GM12878 (cell line): ENCODE results near the gene ATP2C1. TPM values are rescaled to one million over a fixed set of nuclear protein-coding genes. Genes with fewer than 3 reads are reported as not detected.

ENCODE experiments used
- CBFB ChIP-seq: IDR thresholded peaks from 2 replicates; pipeline ENCODE4 v1.6.1; 2016; ENCODE audit warnings: antibody characterized with exemption, low read depth
- CEBPB ChIP-seq, 2 experiments: fragments of 150-350 bp in 1 of 2; IDR thresholded peaks; 2 replicates each; pipeline ENCODE4 v1.6.1; 2012 to 2014; ENCODE audit warnings: low read depth in 2 of 2, low read length in 2 of 2, borderline replicate concordance in 1 of 2, inconsistent platforms in 1 of 2
- EGR1 ChIP-seq, 2 experiments: IDR thresholded peaks; 1 replicate in 1 of 2; 2 replicates in 1 of 2; pipeline ENCODE4 v1.6.1; 2011 to 2012; ENCODE audit warnings: low read depth in 2 of 2, low read length in 2 of 2, borderline replicate concordance in 1 of 2, mild to moderate bottlenecking in 1 of 2, moderate library complexity in 1 of 2
- HCFC1 ChIP-seq: fragments of 150-350 bp; IDR thresholded peaks from 2 replicates; pipeline ENCODE4 v1.6.1; 2014; ENCODE audit warnings: low read length
- LARP7 ChIP-seq: fragments of 450-650 bp; IDR thresholded peaks from 2 replicates; pipeline ENCODE4 v1.6.1; 2017; ENCODE audit warnings: mild to moderate bottlenecking
- MEF2A ChIP-seq: IDR thresholded peaks from 2 replicates; pipeline ENCODE4 v1.6.1; 2011; ENCODE audit warnings: low read depth, mild to moderate bottlenecking, low read length, moderate library complexity; ENCODE audit not compliant: insufficient read depth
- MEF2B ChIP-seq: fragments of 450-650 bp; IDR thresholded peaks from 2 replicates; pipeline ENCODE4 v1.6.1; 2018; ENCODE audit warnings: mild to moderate bottlenecking, moderate library complexity; ENCODE audit not compliant: partially characterized antibody, poor library complexity, severe bottlenecking
- PML ChIP-seq: IDR thresholded peaks from 2 replicates; pipeline ENCODE4 v1.6.1; 2012; ENCODE audit warnings: low read length, inconsistent platforms
- POLR2AphosphoS2 ChIP-seq: IDR thresholded peaks from 2 replicates; pipeline ENCODE4 v1.6.1; 2011; ENCODE audit warnings: low read depth, mild to moderate bottlenecking, low read length, improper control_type of control experiment, moderate library complexity
- POLR2AphosphoS5 ChIP-seq: IDR thresholded peaks from 2 replicates; pipeline ENCODE4 v1.6.1; 2011; ENCODE audit warnings: mild to moderate bottlenecking, low read length, inconsistent platforms
- SIN3A ChIP-seq: IDR thresholded peaks from 2 replicates; pipeline ENCODE4 v1.6.1; 2012; ENCODE audit warnings: low read depth, low read length, improper control_type of control experiment
- SMAD5 ChIP-seq: IDR thresholded peaks from 2 replicates; pipeline ENCODE4 v1.6.1; 2016; ENCODE audit warnings: antibody characterized with exemption, low read depth
- SUZ12 ChIP-seq: fragments of 200-600 bp; sonication (generic); IDR thresholded peaks from one replicate; pipeline ENCODE4 v1.6.1; 2018; ENCODE audit warnings: antibody characterized with exemption, mild to moderate bottlenecking; ENCODE audit not compliant: unreplicated experiment
- ZNF217 ChIP-seq: fragments of 450-650 bp; IDR thresholded peaks from 2 replicates; pipeline ENCODE4 v1.6.1; 2017; ENCODE audit warnings: antibody characterized with exemption, mild to moderate bottlenecking
- ZNF622 ChIP-seq: fragments of 450-650 bp; IDR thresholded peaks from 2 replicates; pipeline ENCODE4 v1.6.1; 2017; ENCODE audit warnings: mild to moderate bottlenecking, inconsistent platforms
- polyA plus RNA-seq, 11 experiments: library from polyadenylated mRNA; depleted of rRNA in 4 of 11; unstranded in 6 of 11; stranded (reverse) in 5 of 11; fragments of >200 nt; fragmentation: Nextera tagmentation in 4 of 11; fragmentation: Illumina TruSeq in 1 of 11; extraction: Ambion mirVana in 4 of 11; extraction: Trizol in 1 of 11; gene quantifications; 1 replicate in 1 of 11; 2 replicates in 10 of 11; pipeline versions ENCODE4 v1.2.1 to v1.2.3, GENCODE V29; 2011 to 2016; ENCODE audit warnings: inconsistent platforms in 2 of 11, missing spikeins in 2 of 11, low read depth in 1 of 11
- total RNA-seq, 4 experiments: library from RNA; depleted of rRNA in 3 of 4; stranded (reverse); fragments of >200 nt in 3 of 4; fragmentation: Illumina TruSeq in 1 of 4; extraction: Trizol in 1 of 4; gene quantifications; 2 replicates each; pipeline versions ENCODE4 v1.2.1 to v1.2.3, GENCODE V29; 2013 to 2021
- TF ChIP-seq, protein P1 (sequence below): IDR thresholded peaks from 2 replicates; pipeline ENCODE4 v1.6.1; 2011; ENCODE audit warnings: borderline replicate concordance, low read depth, mild to moderate bottlenecking, moderate library complexity, low read length; ENCODE audit not compliant: insufficient read depth, poor library complexity, severe bottlenecking
- TF ChIP-seq, protein P2 (sequence below): IDR thresholded peaks from 2 replicates; pipeline ENCODE4 v1.6.1; 2012; ENCODE audit warnings: low read length, inconsistent platforms
- TF ChIP-seq, protein P3 (sequence below): fragments of 450-650 bp; conservative IDR thresholded peaks from 2 replicates; pipeline ENCODE4 v1.6.1; 2017; ENCODE audit warnings: mild to moderate bottlenecking, moderate library complexity
- TF ChIP-seq, protein P4 (sequence below): IDR thresholded peaks from 2 replicates; pipeline ENCODE4 v1.6.1; 2011; ENCODE audit warnings: low read depth, low read length, improper control_type of control experiment, borderline replicate concordance
- TF ChIP-seq, protein P5 (sequence below): fragments of 450-650 bp; formaldehyde crosslinking; IDR thresholded peaks from 2 replicates; pipeline ENCODE4 v1.4.0; 2022; ENCODE audit warnings: mild to moderate bottlenecking, moderate library complexity

Gene ATP2C1
- total and polyA plus RNA-seq, 10 of the 15 experiments (the other 5 are each of a cell fraction or from before 2014, with no cell fraction given): 20.6 to 116 (median 55.1) TPM

DNA sequence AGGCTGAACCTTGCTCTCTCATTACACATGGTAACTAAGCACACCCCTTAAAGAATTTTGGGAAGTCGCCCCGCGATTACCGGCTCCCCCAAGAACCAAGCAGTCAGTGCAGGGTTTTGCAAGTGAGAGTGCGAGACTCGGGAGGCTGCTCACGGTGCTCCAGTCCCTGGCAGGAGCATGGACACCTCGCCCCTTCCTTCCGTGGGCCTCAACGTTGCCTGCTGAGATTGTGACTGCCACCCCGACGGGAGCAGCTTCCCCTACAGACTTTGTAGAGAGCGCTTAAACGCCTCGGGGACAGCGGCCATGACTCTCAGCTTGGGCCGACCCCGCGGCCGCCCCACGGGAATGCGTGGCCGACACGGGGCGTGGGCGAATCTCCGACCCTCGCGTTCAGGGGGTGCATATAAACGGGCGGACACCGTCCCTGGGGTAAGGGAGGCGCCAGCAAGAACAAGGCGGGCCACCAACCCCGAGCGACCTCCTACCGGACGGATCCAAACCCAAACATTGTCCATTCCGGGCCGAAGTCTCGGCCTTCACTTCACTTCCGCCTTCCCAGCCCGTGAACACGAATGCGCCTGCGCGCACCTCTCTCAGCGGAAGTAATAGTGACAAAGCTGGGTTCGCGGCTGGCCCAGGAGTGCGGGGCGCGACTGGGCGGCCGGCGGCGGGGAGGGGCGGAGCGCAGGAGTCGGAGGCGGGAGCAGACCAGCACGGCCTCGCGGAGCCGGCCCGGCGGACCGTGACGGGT lies at the start of gene ATP2C1 (continued):
- TF ChIP-seq, protein P1, sequence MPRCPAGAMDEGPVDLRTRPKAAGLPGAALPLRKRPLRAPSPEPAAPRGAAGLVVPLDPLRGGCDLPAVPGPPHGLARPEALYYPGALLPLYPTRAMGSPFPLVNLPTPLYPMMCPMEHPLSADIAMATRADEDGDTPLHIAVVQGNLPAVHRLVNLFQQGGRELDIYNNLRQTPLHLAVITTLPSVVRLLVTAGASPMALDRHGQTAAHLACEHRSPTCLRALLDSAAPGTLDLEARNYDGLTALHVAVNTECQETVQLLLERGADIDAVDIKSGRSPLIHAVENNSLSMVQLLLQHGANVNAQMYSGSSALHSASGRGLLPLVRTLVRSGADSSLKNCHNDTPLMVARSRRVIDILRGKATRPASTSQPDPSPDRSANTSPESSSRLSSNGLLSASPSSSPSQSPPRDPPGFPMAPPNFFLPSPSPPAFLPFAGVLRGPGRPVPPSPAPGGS: peak; percentile 11
- TF ChIP-seq CBFB: no peak
- TF ChIP-seq EGR1 (IDR thresholded peaks at IDR 0.05; ENCODE audit: borderline replicate concordance in 1 of 2, low read depth in 2 of 2, low read length in 2 of 2): peak in 1 of 2 experiments; percentile 57; a peak in 1 of 3 replicates
- TF ChIP-seq, protein P2, sequence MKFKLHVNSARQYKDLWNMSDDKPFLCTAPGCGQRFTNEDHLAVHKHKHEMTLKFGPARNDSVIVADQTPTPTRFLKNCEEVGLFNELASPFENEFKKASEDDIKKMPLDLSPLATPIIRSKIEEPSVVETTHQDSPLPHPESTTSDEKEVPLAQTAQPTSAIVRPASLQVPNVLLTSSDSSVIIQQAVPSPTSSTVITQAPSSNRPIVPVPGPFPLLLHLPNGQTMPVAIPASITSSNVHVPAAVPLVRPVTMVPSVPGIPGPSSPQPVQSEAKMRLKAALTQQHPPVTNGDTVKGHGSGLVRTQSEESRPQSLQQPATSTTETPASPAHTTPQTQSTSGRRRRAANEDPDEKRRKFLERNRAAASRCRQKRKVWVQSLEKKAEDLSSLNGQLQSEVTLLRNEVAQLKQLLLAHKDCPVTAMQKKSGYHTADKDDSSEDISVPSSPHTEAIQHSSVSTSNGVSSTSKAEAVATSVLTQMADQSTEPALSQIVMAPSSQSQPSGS: no peak
- TF ChIP-seq MEF2B: peak; percentile 70
- TF ChIP-seq, protein P3, sequence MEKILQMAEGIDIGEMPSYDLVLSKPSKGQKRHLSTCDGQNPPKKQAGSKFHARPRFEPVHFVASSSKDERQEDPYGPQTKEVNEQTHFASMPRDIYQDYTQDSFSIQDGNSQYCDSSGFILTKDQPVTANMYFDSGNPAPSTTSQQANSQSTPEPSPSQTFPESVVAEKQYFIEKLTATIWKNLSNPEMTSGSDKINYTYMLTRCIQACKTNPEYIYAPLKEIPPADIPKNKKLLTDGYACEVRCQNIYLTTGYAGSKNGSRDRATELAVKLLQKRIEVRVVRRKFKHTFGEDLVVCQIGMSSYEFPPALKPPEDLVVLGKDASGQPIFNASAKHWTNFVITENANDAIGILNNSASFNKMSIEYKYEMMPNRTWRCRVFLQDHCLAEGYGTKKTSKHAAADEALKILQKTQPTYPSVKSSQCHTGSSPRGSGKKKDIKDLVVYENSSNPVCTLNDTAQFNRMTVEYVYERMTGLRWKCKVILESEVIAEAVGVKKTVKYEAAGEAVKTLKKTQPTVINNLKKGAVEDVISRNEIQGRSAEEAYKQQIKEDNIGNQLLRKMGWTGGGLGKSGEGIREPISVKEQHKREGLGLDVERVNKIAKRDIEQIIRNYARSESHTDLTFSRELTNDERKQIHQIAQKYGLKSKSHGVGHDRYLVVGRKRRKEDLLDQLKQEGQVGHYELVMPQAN: peak; percentile 78; the same call in 1 of the 2 replicates
- TF ChIP-seq, protein P4, sequence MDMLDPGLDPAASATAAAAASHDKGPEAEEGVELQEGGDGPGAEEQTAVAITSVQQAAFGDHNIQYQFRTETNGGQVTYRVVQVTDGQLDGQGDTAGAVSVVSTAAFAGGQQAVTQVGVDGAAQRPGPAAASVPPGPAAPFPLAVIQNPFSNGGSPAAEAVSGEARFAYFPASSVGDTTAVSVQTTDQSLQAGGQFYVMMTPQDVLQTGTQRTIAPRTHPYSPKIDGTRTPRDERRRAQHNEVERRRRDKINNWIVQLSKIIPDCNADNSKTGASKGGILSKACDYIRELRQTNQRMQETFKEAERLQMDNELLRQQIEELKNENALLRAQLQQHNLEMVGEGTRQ: no peak
- TF ChIP-seq, protein P5, sequence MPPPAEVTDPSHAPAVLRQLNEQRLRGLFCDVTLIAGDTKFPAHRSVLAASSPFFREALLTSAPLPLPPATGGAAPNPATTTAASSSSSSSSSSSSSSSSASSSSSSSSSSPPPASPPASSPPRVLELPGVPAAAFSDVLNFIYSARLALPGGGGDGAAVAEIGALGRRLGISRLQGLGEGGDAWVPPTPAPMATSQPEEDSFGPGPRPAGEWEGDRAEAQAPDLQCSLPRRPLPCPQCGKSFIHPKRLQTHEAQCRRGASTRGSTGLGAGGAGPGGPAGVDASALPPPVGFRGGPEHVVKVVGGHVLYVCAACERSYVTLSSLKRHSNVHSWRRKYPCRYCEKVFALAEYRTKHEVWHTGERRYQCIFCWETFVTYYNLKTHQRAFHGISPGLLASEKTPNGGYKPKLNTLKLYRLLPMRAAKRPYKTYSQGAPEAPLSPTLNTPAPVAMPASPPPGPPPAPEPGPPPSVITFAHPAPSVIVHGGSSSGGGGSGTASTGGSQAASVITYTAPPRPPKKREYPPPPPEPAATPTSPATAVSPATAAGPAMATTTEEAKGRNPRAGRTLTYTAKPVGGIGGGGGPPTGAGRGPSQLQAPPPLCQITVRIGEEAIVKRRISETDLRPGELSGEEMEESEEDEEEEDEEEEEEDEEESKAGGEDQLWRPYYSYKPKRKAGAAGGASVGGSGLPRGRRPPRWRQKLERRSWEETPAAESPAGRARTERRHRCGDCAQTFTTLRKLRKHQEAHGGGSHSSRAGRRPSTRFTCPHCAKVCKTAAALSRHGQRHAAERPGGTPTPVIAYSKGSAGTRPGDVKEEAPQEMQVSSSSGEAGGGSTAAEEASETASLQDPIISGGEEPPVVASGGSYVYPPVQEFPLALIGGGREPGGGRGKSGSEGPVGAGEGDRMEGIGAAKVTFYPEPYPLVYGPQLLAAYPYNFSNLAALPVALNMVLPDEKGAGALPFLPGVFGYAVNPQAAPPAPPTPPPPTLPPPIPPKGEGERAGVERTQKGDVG (CRISPR knock-in tag): no peak
- TF ChIP-seq ZNF217: no peak
- peak; percentile 66; the same call in 1 of the 2 replicates for TF ChIP-seq PML
- no peak for TF ChIP-seq ZNF622
- TF ChIP-seq POLR2AphosphoS2: peak; percentile 78
- no peak for TF ChIP-seq CEBPB (IDR thresholded peaks at IDR 0.05; ENCODE audit: borderline replicate concordance in 1 of 2, low read depth in 2 of 2, low read length in 2 of 2)
- peak; percentile 71; the same call in 1 of the 2 replicates for TF ChIP-seq LARP7
- TF ChIP-seq SUZ12: no peak
- no peak for TF ChIP-seq HCFC1
- TF ChIP-seq SIN3A: 0 out of 2 replicates have a peak, but pooled peaks have one; percentile 63
- TF ChIP-seq POLR2AphosphoS5: peak; percentile 95
- 0 out of 2 replicates have a peak, but pooled peaks have one; percentile 9 for TF ChIP-seq MEF2A
- peak; percentile 67; the same call in 1 of the 2 replicates for TF ChIP-seq SMAD5
